ENCODE measurements around the gene EXD3.

Gene EXD3

GRCh38 chr9:137306066-137306849 lies 116.7 kb downstream of the EXD3 start:
- no peak for DNase-seq (ENCODE audit: low read depth in 3 of 3)

DNA sequence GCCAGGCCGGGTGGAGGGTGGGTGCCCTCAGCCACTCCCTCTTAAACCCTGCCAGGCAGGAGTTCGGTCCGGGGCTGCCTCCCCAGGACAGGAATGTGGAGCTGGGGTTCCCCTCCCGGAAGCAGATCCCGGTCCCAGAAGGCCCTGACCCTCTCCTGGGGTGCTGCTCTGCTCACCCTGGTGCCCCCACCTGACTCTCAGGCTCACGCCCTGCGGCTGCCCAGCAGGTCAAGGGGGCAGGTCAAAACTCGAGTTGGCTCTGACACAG lies 117.2 kb downstream of the EXD3 start:
- no peak for DNase-seq (ENCODE audit: low read depth in 3 of 3)

DNA sequence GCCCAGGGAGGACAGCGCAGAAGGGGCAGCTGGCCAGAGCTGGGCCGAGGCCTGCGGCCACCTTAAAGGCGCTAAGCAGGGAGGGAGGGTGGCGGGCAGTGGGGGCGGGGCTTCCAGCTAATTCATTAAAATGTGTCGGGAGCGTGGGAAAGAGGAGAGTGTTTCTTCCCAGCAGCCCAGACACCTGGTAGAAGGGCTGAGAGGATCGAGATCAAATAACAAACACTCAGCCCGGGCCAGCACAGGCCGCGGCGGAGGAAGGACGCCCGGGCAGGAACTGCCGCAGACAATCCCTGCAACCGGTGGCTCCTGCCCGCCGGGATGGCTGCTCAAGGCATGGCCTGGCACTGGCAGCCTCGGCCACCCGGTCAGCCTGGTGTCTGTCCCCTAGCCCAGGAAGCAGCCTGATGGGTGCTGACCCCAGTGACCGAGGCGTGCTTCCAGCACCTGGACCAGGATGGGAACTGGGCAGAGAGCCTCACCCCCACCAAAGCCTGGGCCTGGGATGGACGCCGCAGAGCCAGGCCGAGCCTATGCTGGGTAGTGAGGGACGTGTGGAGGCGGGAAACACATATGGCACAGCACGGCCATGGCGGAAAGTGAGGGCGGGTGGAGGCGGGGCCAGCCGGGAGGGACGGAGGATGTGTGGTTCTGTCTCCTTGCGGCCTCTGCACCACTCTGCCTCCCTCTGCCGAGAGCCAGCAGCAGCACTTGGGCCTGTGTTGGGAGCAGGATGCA lies 117.7 kb downstream of the EXD3 start:
- peak; percentile 51 to 71 (median 52) for DNase-seq (ENCODE audit: low read depth in 3 of 3)

GRCh38 chr9:137304383-137305059 lies 118.4 kb downstream of the EXD3 start:
- no peak for DNase-seq (ENCODE audit: low read depth in 3 of 3)

DNA sequence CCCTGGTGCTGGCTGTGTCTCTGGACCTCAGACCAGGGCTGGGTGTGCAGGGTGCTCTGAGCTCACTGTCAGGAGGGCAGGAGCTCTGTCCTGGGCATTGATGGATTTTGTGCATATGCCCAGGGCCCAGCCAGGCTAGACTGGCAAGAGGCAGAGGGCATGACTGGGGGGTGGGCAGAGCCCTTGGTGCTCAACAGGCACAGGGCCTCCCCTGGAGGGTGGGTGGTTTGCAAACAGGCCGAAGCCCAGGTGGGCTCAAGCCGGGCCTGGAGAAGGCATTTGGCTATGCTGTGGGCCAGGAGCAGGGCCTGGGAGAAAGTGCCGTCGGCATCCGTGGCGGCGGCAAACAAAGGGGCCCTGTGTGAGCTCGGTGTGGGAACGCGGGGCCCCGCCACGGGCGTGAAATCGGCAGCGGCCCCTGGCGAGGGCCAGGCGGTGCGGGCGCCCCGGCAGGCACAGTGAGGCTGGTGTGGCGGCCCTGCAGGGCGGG lies 119.0 kb downstream of the EXD3 start:
- DNase-seq (ENCODE audit: low read depth in 3 of 3) = no peak

DNA sequence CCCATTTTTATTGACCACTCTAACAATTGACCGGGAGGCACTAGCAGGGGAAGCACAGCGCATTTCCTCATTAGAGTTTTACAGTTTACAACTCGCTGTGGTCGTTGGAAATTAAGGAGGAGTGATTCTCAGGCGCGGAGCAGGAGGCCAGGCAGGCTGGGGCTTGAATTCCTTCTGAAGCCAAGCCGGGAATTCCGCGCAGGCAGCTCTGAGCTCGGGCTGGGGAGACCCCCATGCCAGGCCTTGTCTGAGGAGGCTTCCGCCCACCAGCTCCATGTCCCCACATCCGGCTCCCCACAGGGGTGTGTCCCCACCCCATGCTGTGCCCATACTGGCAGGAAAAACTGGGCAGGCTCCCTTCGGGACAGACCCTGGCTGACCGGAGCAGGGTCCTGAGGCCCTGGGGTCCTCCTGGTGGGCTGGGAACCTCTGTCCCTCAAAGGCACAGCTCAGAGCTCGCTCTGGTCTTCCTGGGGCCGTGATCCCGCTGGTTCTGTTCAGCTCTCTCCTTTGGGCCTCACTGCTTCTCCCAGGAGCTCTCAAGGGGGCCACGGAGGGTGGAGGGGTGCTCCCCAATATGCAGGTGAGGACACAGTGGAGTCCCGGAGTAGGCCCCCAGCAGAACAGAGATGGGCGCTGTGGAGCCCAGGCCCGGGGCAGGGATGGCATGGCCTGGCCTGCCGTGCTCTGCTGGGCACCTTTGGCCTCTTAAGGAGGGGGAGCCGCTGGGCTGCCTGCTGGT lies 119.6 kb downstream of the EXD3 start:
- no peak for DNase-seq (ENCODE audit: low read depth in 3 of 3)

DNA sequence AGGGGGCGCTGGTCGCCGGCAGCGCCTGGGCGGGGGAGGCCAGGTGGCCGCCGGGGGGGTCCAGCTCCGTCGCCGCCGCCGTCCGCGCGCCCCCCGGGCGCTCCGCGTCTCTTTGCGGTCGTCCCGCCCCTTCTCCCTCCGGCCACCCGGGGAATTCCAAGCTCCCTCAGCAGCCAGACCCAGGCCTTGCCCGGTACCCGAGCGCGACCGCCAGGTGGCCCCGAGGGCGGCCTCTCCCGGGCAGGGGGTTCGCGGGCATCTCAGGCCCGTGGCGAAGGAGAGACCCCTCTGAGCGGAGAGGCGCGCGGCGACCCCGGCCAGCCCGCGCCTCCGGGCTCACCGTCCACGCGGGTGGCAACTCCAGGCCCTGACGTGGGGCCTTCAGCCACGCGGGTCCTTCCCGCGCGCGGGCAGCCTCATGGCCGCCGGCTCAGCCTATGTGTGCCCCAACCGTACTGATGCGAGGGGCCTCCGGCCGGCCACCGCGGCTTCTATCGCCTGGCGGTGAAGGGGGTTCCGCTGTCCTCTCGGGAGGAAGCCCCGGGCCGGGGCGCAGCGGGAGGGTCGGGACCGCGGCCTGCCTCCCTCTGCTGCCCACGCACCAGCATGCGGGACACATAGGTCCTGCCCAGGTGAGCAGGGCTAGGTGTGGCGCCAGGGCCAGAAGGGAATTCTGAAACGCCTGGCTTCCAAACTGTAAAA lies 120.4 kb downstream of the EXD3 start:
- peak in 1 of 3 donors; percentile 32 for DNase-seq (ENCODE audit: low read depth in 3 of 3)

DNA sequence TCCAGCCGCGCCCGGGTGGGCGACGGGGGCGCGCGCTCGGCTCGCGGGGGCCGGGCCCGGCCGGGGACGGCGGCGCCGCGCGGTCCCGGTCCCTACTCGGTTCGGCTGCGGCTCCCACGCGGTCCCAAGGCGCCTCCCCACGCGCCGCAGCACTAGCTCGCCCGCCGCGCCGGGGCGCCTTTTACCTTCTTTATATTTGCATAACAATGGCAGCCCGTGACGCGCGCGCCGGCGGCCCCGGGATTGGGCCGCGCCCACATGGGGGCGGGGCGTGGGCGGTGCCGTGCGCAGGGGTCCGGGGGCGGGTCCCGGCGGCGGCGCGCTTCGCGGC lies 120.9 kb downstream of the EXD3 start, which contains the start of gene NRARP:
Gene NRARP (minus strand): TSS at position 154 of the 331 bp plus-strand sequence. CDS start 343 bp downstream, outside the sequence.
- peak; percentile 77 to 92 (median 84) for DNase-seq (ENCODE audit: low read depth in 3 of 3)

GRCh38 chr9:137301081-137301947 lies 121.6 kb downstream of the EXD3 start:
- DNase-seq (ENCODE audit: low read depth in 3 of 3) = no peak

DNA sequence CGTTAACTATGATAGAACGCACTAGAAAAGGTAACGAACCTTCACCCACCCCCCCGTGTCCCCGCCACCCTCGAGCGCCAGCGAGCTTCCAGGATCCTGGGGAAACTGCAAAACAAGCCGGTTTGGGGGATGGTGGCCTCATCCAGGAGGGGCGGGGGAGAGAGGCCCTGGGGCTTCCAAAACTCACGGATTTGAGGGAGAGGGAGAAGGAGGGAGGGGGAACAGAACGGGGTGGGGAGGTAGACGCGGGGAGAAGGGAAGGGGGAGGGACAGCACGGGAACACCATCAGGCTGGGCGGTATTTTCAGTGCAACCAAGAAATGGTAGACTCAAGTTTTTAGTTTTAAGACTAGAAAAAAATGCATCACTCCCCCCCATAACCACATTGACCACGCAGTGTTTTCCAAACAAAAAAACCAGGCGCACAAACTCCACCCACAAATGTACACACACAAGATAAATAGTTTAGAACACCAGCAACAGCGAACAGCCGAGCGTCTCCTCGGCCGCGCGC lies 122.3 kb downstream of the EXD3 start:
- no peak for DNase-seq (ENCODE audit: low read depth in 3 of 3)

GRCh38 chr9:137299938-137300337 lies 123.0 kb downstream of the EXD3 start:
- DNase-seq (ENCODE audit: low read depth in 3 of 3) = no peak

GRCh38 chr9:137299203-137299565 lies 123.8 kb downstream of the EXD3 start:
- DNase-seq (ENCODE audit: low read depth in 3 of 3) = no peak

DNA sequence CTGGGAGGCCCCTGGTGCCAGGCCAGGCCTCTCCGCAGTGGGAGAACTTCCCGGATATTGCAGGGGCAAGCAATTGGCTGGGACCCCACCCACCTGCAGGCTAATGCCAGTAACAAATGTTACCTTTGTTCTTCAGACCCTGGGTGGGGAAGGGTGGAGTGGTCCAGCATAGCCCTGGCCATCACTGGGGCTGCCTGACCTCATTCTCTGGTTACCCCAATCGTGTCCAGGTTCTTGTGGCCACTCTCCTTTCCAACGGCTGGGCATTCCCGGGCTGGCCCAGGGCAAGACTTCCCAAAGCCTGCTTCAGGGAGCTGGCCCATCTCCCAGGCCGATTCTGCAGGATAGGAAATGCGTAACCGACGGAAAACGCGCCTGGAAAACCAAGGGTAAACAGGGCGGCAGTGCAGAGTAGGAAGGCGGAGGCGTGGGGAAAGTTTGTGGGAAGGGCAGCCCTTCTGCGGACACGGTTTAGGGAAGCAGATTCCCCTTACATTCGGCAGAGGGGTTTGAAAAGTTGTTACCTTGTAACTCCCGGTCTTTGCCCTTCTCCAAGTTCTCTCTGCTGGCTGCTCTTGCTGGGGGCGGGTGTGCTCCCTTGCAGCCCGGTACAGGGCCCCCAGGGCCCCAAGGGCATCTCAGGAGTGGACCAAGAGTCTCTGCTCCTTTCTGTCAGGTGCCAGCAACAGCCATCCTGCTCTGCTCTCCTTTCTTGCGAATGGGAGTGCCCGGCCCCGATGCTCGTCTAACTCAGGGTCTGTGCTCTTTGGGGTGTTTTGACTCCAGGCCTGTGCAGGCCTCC lies 124.4 kb downstream of the EXD3 start:
- DNase-seq (ENCODE audit: low read depth in 3 of 3) = no peak

DNA sequence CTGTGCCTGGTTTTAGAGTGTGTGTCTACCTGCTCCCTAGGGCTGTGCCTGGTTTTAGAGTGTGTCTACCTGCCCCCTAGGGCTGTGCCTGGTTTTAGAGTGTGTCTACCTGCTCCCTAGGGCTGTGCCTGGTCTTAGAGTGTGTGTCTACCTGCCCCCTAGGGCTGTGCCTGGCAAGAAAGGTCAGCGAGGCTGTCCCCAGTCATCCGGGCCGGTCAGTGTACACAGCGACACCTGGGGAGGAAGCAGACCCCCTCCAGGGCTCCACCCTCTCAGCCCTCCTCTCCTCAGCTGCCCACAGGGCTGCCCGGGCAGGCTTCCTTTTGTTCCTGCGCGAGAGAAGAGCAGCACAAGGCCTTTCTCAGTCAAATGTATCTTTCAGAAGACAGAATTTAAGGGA lies 125.0 kb downstream of the EXD3 start:
- DNase-seq (ENCODE audit: low read depth in 3 of 3) = no peak

DNA sequence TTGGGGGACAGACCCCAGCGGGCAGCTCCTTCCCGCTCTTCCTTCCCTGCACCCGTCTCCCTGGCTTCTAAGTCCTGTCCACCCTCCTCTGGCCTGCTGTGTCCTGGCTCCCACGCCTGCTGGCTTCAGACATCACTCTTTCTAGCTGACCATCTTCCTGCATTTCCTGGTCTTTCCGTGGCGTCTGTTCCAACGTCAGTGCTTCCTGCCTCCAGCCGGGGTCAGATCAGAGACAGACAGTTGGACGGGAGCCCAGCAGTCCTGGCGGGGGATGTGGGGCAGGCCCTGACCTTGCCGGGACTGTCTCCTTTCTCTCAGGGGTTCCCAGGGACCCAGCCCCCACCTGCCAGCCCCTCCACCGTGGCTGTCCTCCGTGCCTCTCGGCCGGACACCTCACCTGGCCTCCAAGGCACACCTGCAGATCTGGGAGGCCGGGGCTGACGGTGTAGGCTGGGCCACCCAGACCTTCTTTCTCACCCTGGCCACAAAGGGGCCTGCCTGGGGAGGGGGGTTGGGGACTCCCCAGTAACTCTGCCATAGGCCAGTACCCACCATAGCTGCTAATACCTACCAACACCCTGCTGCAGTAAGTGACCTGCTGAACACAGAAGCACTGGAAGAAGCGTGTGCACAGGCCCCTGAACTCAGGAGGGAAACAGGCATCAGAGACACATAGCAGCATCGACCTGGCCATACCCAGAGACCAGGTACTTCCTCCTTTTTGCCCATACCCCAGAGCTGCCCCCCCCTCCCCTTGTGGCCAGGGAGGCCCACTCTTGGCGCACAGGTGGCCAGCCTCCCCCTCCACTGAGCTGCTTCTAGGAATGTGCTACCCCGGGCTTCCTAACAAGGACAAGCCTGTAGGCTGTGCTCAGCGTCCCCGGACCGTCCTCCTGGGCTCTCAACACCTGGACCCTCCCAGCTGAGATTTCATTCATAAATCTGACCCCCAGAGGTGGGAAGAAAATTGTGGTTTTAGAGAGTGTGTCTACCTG lies 126.0 kb downstream of the EXD3 start:
- no peak for DNase-seq (ENCODE audit: low read depth in 3 of 3)

GRCh38 chr9:137295849-137296669 lies 126.9 kb downstream of the EXD3 start:
- DNase-seq (ENCODE audit: low read depth in 3 of 3) = no peak

DNA sequence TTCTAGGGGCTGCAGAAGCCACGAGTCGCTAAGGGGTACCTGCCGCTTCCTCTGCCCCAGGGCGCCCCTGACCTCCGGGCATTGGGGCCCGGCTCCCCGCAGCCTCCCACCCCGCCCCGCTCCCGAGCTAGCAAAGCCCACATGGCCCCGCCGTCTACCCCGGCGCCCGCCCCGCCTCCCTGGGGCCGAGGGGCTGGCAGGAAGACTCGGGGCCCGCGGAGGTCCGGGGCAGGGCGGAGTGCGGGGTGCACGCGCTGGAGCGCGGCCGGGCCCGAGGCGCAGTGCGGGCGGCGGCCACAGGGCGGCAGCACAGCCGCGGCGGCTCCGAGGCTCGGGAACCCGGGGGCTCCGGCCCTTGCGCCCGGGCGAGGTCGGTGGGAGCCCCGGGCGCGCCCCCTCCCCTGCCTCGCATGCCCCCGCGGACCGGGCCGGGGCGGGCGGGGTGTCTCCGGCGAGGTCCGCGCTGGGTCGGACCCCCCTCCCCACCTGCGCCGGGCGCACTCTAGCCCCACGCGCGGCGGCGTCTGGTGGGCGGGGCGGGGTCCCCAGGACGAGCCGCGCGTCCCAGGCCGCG lies 127.6 kb downstream of the EXD3 start:
- no peak for DNase-seq (ENCODE audit: low read depth in 3 of 3)
